ENCODE measurements around the gene SHISA9. TPM values are rescaled to one million over a fixed set of nuclear protein-coding genes. Genes with fewer than 3 reads are reported as not detected.
"Not testable (repeated sequence)": the region's sequence is repeated elsewhere in the genome, so short reads cannot be mapped to it uniquely, and the experiment has no call there.

SHISA9 gene
- total RNA-seq, 3 donors from 2014 or later: 0.08 to 0.20 (median 0.13) TPM

- DNase-seq: no peak
- Mint-ChIP-seq H3K9me3 (no peaks in the 10 kb centered on the region), H3K4me1 (ENCODE audit: low read depth) (peaks cover 4% of the 10 kb centered on the region), H3K36me3 (ENCODE audit: insufficient read depth) (no peaks in the 10 kb centered on the region), H3K27me3 (ENCODE audit: low read depth) (peaks cover 55% of the 10 kb centered on the region), H3K4me3 (no peak overlapping the region)
- no peak for ATAC-seq
These were observed 5.5 kb downstream of the SHISA9 start for GRCh38 chr16:12906765-12907516.

GRCh38 chr16:12907670-12908233 is 6.4 kb downstream of the SHISA9 start:
- H3K27me3 Mint-ChIP-seq (ENCODE audit: low read depth): peaks cover 50% of the 10 kb centered on the region
- no peaks in the 10 kb centered on the region for H3K36me3 Mint-ChIP-seq (ENCODE audit: insufficient read depth)
- DNase-seq (no peak), ATAC-seq (no peak)
- no peak overlapping the region for H3K4me3 Mint-ChIP-seq
- H3K9me3 Mint-ChIP-seq: no peaks in the 10 kb centered on the region
- H3K4me1 Mint-ChIP-seq (ENCODE audit: low read depth): peaks cover 1% of the 10 kb centered on the region

DNA sequence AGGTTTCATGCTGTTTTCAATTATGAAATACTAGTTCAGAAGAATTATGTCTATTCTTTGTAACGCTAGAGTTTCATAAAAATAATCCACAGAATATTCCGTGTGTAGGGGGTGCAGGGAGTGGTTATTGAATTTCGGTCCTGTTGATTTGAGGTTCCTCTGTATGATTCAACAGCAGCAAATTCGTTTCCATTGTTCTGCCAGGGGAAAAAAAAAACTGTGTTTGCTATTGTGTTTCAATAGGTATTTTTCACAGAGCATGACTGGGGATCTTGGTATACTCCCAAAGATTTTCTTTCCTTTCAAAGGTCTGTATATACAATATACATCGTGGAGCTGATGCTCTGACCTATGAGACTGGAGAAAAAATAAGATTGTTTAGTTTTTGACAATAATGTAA is 15.8 kb downstream of the SHISA9 start:
- DNase-seq (no peak), ATAC-seq (no peak)
- Mint-ChIP-seq H3K9me3 (no peaks in the 10 kb centered on the region), H3K4me1 (ENCODE audit: low read depth) (no peaks in the 10 kb centered on the region), H3K4me3 (no peak overlapping the region), H3K36me3 (ENCODE audit: insufficient read depth) (no peaks in the 10 kb centered on the region), H3K27me3 (ENCODE audit: low read depth) (peaks cover 18% of the 10 kb centered on the region)

DNA sequence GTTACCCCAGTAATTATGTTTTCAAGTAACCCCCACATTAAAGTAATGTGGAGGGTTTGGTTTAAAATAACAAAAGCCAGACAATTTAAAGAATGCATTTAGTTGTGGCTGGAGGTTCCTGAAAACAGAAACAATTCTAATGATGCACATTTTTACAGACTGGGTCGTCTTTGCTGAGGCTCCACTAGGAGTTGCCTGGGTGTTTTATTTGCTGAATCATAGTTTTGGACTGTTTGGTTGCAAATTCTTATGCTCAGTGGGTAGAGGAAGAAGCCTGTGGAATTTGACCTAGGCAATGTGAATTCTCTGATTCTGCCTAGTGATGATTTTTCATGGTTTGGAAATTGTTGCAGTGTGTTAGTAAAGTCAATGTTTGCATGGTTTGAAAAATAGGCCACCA is 16.3 kb downstream of the SHISA9 start:
- Mint-ChIP-seq H3K4me1 (ENCODE audit: low read depth) (no peaks in the 10 kb centered on the region), H3K36me3 (ENCODE audit: insufficient read depth) (no peaks in the 10 kb centered on the region), H3K27me3 (ENCODE audit: low read depth) (peaks cover 18% of the 10 kb centered on the region), H3K9me3 (no peaks in the 10 kb centered on the region), H3K4me3 (no peak overlapping the region)
- no peak for ATAC-seq
- no peak for DNase-seq

- no peak for ATAC-seq
- no peaks in the 10 kb centered on the region for H3K36me3 Mint-ChIP-seq (ENCODE audit: insufficient read depth)
- no peak for DNase-seq
- no peak overlapping the region for H3K4me3 Mint-ChIP-seq
- no peaks in the 10 kb centered on the region for H3K4me1 Mint-ChIP-seq (ENCODE audit: low read depth)
- H3K9me3 Mint-ChIP-seq: no peaks in the 10 kb centered on the region
- peaks cover 10% of the 10 kb centered on the region for H3K27me3 Mint-ChIP-seq (ENCODE audit: low read depth)
These were observed 19.3 kb downstream of the SHISA9 start for GRCh38 chr16:12920739-12921138.

DNA sequence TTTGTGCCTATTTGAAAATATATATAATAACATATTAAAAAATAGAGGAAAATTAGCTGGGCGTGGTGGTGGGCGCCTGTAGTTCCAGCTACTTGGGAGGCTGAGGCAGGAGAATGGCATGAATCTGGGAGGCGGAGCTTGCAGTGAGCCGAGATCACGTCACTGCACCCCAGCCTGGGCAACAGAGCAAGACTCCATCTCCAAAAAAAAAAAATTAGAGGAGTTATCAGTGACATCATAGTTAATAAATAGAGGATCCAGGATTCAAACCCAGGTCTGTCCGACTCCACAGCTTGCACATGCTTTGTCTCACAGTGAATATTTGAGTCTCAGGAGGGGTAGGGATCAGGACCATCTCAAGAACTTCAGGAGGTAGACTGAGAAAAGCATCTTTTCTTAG is 22.2 kb downstream of the SHISA9 start:
- not testable (repeated sequence) for ATAC-seq; H3K36me3 Mint-ChIP-seq (ENCODE audit: insufficient read depth); H3K4me3 Mint-ChIP-seq; H3K9me3 Mint-ChIP-seq; DNase-seq; H3K4me1 Mint-ChIP-seq (ENCODE audit: low read depth)
- peaks cover 12% of the 10 kb centered on the region for H3K27me3 Mint-ChIP-seq (ENCODE audit: low read depth)

DNA sequence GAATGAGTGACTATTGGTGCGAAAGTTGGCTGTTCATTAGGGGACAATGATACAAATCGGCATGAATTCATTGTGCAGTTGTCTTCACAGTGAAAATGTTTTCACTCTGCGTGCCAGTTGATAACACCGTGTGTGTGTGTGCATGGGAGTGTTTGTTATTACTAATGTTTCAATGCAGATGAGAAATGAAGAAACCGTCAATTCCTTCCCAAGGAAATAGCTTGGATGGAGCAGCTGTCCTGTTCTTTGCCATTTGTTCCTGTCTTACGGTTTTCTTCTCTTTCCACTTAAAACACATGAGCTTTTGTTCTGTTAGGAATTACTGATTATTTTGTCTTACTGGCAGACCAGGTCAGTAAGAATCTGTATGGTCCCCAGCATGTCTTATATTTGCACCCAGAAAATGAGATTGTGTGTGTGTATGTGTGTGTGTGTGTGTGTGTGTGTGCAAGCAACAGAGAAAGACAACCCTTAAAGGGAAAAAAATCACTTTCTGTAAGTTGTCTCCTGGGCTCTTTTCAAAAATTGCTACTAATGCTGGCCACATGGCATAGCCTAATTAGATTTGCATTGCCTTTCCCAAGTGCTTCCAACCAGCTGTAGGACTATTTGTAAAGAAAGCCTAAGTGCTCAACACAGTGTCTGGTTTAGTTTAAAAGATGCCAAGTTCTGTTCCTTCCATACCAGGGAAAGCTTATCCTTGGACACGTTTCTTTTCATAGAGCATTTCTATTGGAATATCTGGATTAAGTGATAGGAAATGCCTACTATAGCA is 23.8 kb downstream of the SHISA9 start:
- Mint-ChIP-seq H3K9me3 (peaks cover 4% of the 10 kb centered on the region), H3K4me3 (no peak overlapping the region), H3K4me1 (ENCODE audit: low read depth) (no peaks in the 10 kb centered on the region), H3K27me3 (ENCODE audit: low read depth) (peaks cover 10% of the 10 kb centered on the region), H3K36me3 (ENCODE audit: insufficient read depth) (no peaks in the 10 kb centered on the region)
- ATAC-seq (no peak), DNase-seq (no peak)

DNA sequence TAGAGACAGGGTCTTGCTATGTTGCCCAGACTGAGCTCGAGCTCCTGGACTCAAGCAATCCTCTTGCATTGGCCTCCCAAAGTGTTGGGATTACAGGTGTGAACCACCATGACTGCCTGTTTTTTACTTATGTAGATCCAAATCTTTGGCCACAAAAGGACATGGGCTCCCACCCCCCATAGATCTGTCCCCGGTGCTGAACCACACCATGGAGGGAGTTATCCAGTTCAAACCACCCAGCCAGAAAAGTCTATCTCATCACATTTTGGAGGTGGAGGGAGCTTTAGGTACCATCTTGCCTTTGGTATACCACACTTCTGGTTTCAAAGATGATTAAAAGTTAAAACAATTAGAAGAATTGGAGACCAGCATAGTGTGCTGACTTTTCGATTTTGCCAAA is 26.2 kb downstream of the SHISA9 start:
- Mint-ChIP-seq H3K36me3 (ENCODE audit: insufficient read depth) (no peaks in the 10 kb centered on the region), H3K27me3 (ENCODE audit: low read depth) (peaks cover 7% of the 10 kb centered on the region), H3K9me3 (peaks cover 4% of the 10 kb centered on the region), H3K4me3 (no peak overlapping the region), H3K4me1 (ENCODE audit: low read depth) (no peaks in the 10 kb centered on the region)
- no peak for DNase-seq
- no peak for ATAC-seq

DNA sequence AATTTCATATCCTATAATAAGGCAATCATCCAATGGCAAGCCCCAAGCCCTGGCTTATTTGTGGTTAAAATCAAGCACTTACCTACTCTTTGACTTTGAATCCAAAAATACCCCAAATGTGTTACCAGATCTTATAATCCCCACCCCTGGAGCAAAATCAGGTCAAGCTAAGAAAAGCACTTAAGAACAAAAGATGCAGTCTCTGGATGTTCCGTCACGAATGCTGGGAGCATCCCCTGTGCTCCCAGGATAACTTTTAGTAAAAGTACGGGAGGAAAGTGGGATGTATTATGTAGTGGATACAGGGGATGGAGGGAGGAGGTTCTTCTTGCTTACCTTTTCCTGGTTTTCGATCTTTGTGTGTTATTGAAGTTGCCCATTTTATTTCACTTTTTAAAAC is 29.5 kb downstream of the SHISA9 start:
- H3K4me1 Mint-ChIP-seq (ENCODE audit: low read depth): no peaks in the 10 kb centered on the region

DNA sequence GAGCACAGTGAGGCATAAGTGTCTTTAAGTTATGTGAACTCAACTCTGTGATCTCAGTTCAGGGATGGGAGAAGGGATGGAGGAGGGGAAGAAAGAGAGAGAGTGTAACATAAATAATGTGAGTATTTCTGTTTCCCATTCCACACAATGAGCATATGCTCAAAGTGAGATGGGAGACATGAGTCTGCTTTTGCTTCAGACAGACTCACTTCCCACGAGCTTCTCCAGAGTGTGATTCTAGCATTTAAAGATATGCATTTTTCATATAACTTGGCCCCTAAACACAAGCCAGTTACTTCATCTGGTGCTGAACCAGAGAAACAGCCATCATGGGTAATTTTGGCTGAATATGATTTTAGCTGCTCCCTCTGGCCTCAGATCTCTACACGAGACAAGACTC is 35.0 kb downstream of the SHISA9 start:
- H3K4me3 Mint-ChIP-seq: no peak overlapping the region
- ATAC-seq (no peak), DNase-seq (no peak)
- H3K27me3 Mint-ChIP-seq (ENCODE audit: low read depth): peaks cover 13% of the 10 kb centered on the region
- no peaks in the 10 kb centered on the region for H3K9me3 Mint-ChIP-seq
- H3K4me1 Mint-ChIP-seq (ENCODE audit: low read depth): no peaks in the 10 kb centered on the region
- no peaks in the 10 kb centered on the region for H3K36me3 Mint-ChIP-seq (ENCODE audit: insufficient read depth)

More for the DNA sequence above, 29.5 kb downstream of the SHISA9 start:
- Mint-ChIP-seq H3K4me3 (no peak overlapping the region), H3K36me3 (ENCODE audit: insufficient read depth) (no peaks in the 10 kb centered on the region), H3K27me3 (ENCODE audit: low read depth) (peaks cover 9% of the 10 kb centered on the region), H3K9me3 (peaks cover 4% of the 10 kb centered on the region)
- no peak for ATAC-seq
- no peak for DNase-seq

DNA sequence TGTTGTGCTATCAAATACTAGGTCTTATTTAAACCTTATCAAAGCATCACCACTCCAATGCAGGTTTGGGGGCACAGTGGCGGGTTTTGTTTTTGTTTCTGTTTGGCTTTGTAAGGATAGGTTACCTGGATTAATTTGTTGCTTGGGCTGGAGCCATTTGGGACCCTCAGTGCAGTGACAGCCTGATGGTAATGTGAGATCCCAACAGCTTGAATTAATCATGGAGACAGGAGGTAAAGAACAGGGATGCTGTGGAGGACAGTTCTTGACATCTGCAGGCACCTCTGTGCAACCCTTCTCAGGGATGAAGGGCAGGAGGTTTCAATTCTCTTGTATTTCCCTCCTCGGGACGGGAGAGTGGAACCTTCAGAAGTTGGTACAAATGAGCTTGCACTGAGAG is 40.5 kb downstream of the SHISA9 start:
- Mint-ChIP-seq H3K36me3 (ENCODE audit: insufficient read depth) (no peaks in the 10 kb centered on the region), H3K4me3 (no peak overlapping the region), H3K27me3 (ENCODE audit: low read depth) (peaks cover 10% of the 10 kb centered on the region), H3K4me1 (ENCODE audit: low read depth) (no peaks in the 10 kb centered on the region), H3K9me3 (no peaks in the 10 kb centered on the region)
- ATAC-seq (no peak), DNase-seq (no peak)

DNA sequence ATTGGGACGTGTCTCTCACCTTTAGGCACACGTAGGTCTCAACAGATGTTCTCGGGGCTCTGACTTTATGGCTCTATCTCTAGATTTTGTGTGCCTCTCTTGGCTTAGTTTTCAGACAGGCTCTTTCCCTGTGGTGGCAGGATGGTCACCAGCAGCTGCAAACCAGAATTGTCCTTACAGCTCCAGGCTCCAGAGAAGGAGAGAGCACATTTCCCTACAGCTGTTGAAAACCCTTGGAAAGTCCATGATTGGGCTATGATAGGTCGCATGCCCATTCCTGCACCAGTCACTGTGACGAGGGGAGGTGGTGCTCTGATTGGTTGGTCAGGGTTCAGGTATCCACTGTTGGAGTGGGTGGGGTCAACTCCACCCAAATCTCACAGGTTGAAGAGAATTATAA is 41.5 kb downstream of the SHISA9 start:
- Mint-ChIP-seq H3K36me3 (ENCODE audit: insufficient read depth) (no peaks in the 10 kb centered on the region), H3K9me3 (no peaks in the 10 kb centered on the region), H3K27me3 (ENCODE audit: low read depth) (peaks cover 10% of the 10 kb centered on the region), H3K4me1 (ENCODE audit: low read depth) (no peaks in the 10 kb centered on the region), H3K4me3 (no peak overlapping the region)
- DNase-seq (no peak), ATAC-seq (no peak)

- Mint-ChIP-seq H3K27me3 (ENCODE audit: low read depth) (peaks cover 5% of the 10 kb centered on the region), H3K4me1 (ENCODE audit: low read depth) (no peaks in the 10 kb centered on the region), H3K36me3 (ENCODE audit: insufficient read depth) (no peaks in the 10 kb centered on the region), H3K9me3 (no peaks in the 10 kb centered on the region), H3K4me3 (no peak overlapping the region)
- no peak for DNase-seq
- no peak for ATAC-seq
These were observed 42.9 kb downstream of the SHISA9 start for GRCh38 chr16:12944300-12944699.

DNA sequence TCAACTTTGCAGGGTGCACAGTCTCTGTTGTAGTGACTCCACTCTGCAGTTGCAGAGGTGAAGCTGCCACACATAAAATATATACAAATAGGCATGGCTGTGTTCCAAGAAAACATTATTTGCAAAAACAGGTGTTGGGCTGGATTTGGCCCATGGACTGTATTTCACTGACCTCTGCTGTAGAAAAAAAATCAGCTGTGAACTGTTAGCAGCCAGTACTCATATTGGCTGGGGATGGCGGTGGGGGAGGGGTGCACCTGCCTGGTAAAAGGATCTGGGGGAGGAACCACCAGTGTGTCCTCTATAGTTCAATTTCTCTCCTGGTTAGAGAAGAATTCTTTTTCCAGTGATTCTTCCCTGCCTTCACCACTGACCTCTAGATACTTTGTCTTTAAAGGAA is 50.0 kb downstream of the SHISA9 start:
- H3K4me3 Mint-ChIP-seq: no peak overlapping the region
- peaks cover 4% of the 10 kb centered on the region for H3K9me3 Mint-ChIP-seq
- H3K36me3 Mint-ChIP-seq (ENCODE audit: insufficient read depth): no peaks in the 10 kb centered on the region
- ATAC-seq: no peak
- no peaks in the 10 kb centered on the region for H3K27me3 Mint-ChIP-seq (ENCODE audit: low read depth)
- no peaks in the 10 kb centered on the region for H3K4me1 Mint-ChIP-seq (ENCODE audit: low read depth)
- no peak for DNase-seq

- no peaks in the 10 kb centered on the region for H3K36me3 Mint-ChIP-seq (ENCODE audit: insufficient read depth)
- ATAC-seq (no peak), DNase-seq (no peak)
- no peak overlapping the region for H3K4me3 Mint-ChIP-seq
- no peaks in the 10 kb centered on the region for H3K4me1 Mint-ChIP-seq (ENCODE audit: low read depth)
- H3K9me3 Mint-ChIP-seq: peaks cover 4% of the 10 kb centered on the region
- H3K27me3 Mint-ChIP-seq (ENCODE audit: low read depth): no peaks in the 10 kb centered on the region
These were observed 50.6 kb downstream of the SHISA9 start for GRCh38 chr16:12951976-12952375.

Data from activated T-cell treated with anti-CD3 and anti-CD28 coated beads, Interleukin-2, amount 50 U/mL, for 4 hours (primary cell).